Fibroblast of the aortic adventitia (primary cell): ENCODE data around the gene NEDD4. TPM values are rescaled to one million over a fixed set of nuclear protein-coding genes. Genes with fewer than 3 reads are reported as not detected.
A peak's percentile ranks its signal among the peaks of the same experiment; 100 is the strongest.

Experiments
- DNase-seq: peaks from one replicate; pipeline ENCODE4 v3.0.0-alpha.2; 2010; ENCODE audit warnings: low read depth
- H3K4me3 ChIP-seq: 2 replicates; pipeline ENCODE4 v1.5.1; 2011; ENCODE audit warnings: low read depth, mild to moderate bottlenecking, control low read depth, low read length, moderate library complexity
- total RNA-seq: library from RNA; depleted of rRNA; stranded (reverse); fragments of >200 nt; gene quantifications from 2 replicates; pipeline ENCODE4 v1.2.3, GENCODE V29; 2012; ENCODE audit warnings: low replicate concordance
- TF ChIP-seq, protein P1 (sequence below): IDR thresholded peaks from 2 replicates; pipeline ENCODE4 v1.5.1; 2011; ENCODE audit warnings: mild to moderate bottlenecking, low read length, control low read depth, inconsistent platforms; ENCODE audit not compliant: insufficient read depth

The NEDD4 gene
- total RNA-seq, 1 donor = 34.3 TPM

DNA sequence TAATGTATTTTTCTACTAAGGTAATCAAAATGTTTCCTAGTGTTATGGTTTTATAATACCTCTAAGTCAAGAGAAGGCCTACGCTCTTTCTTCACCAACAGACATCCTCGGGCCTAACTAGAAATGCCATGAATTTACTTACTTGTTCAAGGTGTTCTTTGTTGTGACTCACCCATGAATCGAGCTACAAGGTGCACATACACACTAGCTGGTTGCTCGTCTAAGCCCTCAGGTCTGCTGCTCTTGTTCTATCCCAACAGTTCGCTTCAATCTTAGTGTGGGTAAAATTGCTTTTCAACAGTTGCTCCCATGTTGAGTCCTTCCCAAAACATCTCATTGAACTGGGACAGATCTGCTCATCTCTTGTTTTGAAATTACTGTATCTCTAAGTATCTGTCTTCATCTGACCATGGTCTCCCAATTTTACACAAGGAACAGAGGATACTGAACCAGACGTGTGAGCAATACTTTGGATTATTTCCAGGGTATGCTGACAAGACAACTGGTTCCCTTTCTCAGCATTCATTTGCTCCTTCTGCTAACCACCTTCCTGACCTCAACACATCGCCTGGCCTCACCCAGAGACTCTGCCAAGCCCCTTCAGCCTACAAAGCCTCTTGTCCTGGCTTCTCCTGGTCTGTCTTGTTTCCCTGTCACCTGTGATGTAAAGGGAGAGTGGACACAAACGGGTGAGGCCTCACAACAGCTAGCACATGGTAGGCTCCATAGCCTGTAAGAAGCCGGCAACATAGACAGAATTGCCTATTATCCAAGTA, 84.2 kb downstream of the NEDD4 start:
- peak; percentile 33 for DNase-seq

DNA sequence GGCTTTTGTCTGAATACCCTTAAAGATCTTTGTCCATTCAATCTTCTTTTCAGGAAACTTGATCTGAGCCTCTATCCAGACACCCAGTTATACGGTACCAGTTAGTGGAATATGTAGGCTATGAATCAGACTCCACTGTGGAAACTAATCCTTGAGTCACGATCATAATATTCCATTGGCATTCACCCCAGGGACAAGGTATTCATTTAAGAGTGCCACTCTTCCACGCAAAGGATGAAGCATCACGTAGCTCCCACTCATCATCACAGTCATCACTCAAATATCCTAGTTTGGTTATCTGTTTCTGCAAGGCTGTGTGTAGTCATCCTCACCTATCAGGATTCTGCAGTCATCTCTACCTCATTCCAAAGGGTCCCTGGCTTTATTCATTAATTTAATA, 85.6 kb downstream of the NEDD4 start:
- TF ChIP-seq, protein P1, sequence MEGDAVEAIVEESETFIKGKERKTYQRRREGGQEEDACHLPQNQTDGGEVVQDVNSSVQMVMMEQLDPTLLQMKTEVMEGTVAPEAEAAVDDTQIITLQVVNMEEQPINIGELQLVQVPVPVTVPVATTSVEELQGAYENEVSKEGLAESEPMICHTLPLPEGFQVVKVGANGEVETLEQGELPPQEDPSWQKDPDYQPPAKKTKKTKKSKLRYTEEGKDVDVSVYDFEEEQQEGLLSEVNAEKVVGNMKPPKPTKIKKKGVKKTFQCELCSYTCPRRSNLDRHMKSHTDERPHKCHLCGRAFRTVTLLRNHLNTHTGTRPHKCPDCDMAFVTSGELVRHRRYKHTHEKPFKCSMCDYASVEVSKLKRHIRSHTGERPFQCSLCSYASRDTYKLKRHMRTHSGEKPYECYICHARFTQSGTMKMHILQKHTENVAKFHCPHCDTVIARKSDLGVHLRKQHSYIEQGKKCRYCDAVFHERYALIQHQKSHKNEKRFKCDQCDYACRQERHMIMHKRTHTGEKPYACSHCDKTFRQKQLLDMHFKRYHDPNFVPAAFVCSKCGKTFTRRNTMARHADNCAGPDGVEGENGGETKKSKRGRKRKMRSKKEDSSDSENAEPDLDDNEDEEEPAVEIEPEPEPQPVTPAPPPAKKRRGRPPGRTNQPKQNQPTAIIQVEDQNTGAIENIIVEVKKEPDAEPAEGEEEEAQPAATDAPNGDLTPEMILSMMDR = no peak
- H3K4me3 ChIP-seq = no peak overlapping the region

More for the DNA sequence above, 84.2 kb downstream of the NEDD4 start:
- H3K4me3 ChIP-seq = no peak overlapping the region
- TF ChIP-seq, protein P1 = no peak

GRCh38 chr15:55902981-55903380, 90.4 kb downstream of the NEDD4 start:
- DNase-seq = no peak
- TF ChIP-seq, protein P1 = no peak
- H3K4me3 ChIP-seq = no peak overlapping the region

More for the DNA sequence above, 85.6 kb downstream of the NEDD4 start:
- peak; percentile 97 for DNase-seq

DNA sequence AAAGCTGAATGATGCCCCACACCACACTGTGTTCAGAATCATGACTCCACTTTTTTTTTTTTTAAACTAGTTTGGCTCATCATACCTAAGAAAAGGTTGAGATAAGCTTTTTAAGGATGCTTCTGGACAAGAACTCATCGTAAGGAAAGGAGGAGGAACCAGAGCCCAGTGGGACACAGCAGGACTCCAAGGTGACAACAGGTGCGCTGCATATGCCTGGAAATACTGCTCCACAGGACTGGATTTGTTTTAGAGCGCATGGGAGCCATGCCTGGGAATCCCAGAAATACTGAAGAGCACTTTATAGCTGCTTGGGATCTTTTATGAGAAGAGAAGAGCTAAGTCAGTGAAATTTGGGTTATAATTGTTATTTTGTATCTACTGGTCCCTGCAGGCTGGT, 93.4 kb downstream of the NEDD4 start:
- TF ChIP-seq, protein P1 = no peak
- DNase-seq = no peak
- no peak overlapping the region for H3K4me3 ChIP-seq

DNA sequence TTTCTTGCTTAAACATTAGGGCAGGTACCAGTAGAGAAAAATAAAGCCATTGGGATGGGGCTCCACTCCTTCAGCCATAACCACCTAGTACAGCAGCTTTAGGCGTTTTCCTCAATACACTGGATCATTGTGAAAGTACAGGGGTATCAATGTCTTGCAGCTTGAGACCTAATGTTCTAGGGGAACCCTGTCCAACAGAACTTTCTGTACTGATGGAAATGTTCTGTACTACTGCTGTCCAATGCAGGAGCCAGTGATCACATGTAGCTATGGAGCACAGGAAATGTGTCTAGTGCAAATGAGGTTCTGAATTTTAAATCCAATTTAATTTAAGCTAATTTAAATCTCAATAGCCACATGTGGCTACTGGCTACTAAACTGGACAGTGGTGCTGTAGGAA, 93.9 kb downstream of the NEDD4 start:
- no peak for DNase-seq
- no peak overlapping the region for H3K4me3 ChIP-seq
- TF ChIP-seq, protein P1 = no peak

GRCh38 chr15:55897560-55898336, 95.7 kb downstream of the NEDD4 start:
- DNase-seq = peak; percentile 73
- H3K4me3 ChIP-seq = no peak overlapping the region
- TF ChIP-seq, protein P1 = peak; percentile 91
